Suppressor macrophage treated with lipopolysaccharide for 1 hour (primary cell): ENCODE measurements around the gene HLA-DRA.

Experiments used
- DNase-seq, 3 donors: peaks; one replicate each; pipeline ENCODE4 v3.0.0-alpha.2; 2020 to 2022

HLA-DRA gene

GRCh38 chr6:32439602-32440214 is at the start of gene HLA-DRA:
Gene HLA-DRA, plus strand, starts transcription at chr6:32439887. Its CDS starts 64 bp downstream, at chr6:32439951.
- peak; percentile 81 to 96 (median 95) for DNase-seq

GRCh38 chr6:32391505-32391904 is 48.2 kb upstream of the HLA-DRA start:
- DNase-seq: no peak

DNA sequence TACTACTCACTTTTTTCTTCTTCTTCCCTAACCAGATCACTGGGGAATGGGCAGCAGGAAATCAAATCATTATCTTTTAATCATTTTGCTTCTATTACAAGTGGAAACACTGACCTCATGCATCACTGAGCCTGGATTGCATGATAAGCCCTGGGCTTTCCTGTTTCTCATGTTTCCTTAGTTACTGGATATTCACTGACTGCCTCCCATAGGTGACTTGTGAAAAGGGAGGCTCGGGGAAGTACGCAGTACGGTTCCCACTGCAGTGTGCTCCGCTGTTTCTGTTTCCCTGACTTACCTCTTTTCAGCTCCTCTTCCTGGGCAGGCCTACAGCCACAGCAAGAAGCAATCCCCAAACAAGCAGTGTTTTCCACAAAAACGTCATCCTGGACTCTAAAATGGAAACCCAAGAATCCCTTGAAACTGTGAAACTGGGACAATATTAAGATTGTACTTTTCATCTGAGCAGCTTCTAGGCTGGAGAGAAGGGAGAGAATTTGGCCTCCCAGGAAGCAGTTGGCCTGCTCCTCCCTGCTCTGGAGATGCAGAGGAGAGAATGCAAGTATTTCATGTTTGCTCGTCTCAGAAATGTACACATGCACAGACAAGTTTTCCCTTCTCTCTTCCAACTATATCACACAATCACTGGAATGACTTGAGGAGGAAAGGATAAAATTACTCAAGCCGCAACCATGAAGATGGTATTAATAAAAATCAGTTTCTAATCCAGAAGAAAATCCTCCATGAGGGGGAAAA is 45.8 kb upstream of the HLA-DRA start:
- DNase-seq: peak; percentile 41 to 76 (median 59)

DNA sequence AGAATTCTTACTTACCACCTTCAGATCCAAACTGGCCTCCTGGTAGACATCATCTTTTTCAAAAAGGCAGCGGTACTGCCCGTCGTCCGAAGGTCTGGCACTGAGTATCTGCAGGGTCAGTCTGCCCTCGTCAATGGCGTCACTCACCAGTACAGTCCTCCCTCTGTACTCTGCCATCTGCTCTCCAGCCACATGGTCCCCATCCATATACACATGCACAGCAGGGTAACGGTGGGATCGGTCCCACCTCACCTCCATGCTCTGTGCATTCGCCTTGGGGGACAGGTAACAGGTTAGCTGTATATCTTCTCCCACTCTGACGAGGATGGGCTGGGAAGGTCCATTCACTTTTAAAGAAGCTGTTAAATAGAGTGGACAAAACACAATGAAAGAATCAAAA is 43.7 kb upstream of the HLA-DRA start:
- no peak for DNase-seq

DNA sequence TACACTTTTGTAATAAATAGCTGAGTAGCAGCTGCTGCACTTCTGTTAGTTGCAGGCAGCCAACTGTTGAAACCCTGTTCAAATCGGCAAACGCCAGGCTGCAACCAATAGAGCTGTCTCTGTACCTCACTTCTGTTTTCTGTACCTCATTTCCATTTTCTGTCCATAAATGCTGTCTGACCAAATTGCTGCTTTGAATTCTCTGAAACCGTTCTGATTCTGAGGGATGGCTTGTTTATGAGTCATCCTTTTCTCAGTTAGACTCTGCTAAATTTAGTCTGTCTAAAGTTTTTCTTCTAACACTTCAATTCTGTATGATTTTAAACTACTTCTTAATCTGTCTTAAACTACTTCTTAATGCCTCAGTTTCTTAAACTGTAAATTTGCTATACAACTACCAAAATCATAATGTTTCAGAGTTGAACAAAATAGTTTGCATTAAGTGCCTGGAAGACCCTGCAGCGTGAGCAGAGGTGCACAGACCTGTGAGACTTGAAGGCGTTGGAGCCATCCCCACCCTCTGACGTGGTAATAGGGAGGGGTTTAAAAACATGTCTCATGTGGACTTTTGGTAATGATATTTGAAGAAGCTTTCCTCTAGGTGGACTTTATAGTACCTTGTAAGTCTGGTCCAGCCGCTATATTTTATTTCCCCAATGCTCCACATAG is 42.3 kb upstream of the HLA-DRA start:
- DNase-seq: no peak

- DNase-seq: no peak
Measured at GRCh38 chr6:32401284-32401963, 38.3 kb upstream of the HLA-DRA start.

DNA sequence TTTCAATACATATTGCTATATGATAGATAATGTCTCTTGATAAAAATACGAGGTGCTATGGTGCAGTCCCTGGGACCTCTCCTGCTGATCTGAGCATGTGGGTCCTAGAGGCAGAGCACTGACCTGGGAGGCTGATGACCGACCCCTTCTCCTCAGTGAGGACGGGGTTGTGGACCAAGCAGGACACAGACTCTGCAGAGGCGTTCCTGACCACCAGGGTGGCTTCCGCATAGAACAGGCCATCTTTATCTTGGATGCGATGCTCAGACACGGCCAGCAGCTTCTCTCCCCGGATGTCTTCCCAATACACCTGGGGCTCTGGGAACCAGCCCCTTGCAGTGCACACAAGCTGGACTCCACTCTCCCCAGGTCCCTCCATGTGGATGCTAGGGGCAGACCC is 36.9 kb upstream of the HLA-DRA start:
- no peak for DNase-seq

DNA sequence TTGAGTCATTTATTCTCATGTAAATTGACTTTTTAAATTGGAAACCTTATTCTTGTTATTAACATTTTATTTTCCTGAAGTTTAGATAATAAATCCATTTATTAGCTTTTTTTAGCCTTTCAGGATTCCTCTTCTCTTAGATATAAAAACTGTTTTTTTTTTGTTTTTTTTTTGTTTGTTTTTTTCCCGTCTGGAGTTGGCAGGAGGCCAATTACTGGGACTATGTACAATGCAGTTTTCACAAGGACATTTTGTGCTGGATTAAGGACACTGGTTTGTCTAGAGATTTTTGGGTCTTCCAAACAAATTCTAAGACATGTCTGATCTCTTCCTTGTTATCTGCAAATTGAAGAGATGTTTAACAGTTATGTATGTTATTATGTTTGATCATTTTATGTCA is 34.0 kb upstream of the HLA-DRA start:
- no peak for DNase-seq

GRCh38 chr6:32406197-32406596 is 33.5 kb upstream of the HLA-DRA start:
- DNase-seq: no peak

GRCh38 chr6:32406857-32407256 is 32.8 kb upstream of the HLA-DRA start, which contains the start of gene BTNL2:
Gene BTNL2, minus strand, starts transcription at chr6:32407181. Its CDS starts 58 bp downstream, at chr6:32407123.
- DNase-seq: no peak

GRCh38 chr6:32410906-32411305 is 28.8 kb upstream of the HLA-DRA start:
- DNase-seq: no peak

GRCh38 chr6:32411566-32412327 is 27.9 kb upstream of the HLA-DRA start:
- no peak for DNase-seq

DNA sequence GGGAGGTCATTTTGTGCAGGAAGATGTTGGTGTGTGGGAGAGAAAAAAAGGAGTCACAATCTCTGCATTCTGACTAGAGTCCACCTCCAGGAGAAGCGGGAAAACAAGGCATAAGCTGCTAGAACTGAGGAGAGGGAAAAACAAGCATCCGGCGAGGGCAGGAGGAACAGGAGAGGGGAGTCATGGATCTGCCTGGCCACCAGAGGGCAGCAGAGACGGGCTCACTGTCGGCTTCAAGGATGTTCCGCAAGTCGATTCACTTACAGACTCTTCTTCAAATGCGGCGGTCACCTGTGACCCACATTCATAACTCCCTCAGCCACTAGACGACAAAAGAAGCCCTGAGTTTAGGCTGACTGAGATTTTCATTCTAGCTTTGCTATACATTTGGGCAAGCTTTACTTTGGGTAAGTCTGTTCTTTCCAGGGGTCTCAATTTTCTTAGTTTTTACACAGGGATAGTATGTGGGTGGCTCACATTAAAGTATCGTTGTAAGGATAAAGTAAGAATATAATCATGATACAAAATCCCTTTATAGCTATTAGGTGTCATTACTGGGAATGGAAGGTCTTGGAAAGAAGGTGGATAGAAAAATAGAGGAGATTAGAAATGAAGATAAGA is 26.1 kb upstream of the HLA-DRA start:
- peak; percentile 77 to 87 (median 81) for DNase-seq

GRCh38 chr6:32415521-32416019 is 24.1 kb upstream of the HLA-DRA start:
- peak; percentile 85 to 92 (median 87) for DNase-seq

GRCh38 chr6:32416036-32416435 is 23.7 kb upstream of the HLA-DRA start:
- no peak for DNase-seq

GRCh38 chr6:32424589-32425300 is 14.9 kb upstream of the HLA-DRA start:
- peak; percentile 39 to 71 (median 59) for DNase-seq

- DNase-seq: no peak
Measured at GRCh38 chr6:32426338-32426737, 13.3 kb upstream of the HLA-DRA start.

DNA sequence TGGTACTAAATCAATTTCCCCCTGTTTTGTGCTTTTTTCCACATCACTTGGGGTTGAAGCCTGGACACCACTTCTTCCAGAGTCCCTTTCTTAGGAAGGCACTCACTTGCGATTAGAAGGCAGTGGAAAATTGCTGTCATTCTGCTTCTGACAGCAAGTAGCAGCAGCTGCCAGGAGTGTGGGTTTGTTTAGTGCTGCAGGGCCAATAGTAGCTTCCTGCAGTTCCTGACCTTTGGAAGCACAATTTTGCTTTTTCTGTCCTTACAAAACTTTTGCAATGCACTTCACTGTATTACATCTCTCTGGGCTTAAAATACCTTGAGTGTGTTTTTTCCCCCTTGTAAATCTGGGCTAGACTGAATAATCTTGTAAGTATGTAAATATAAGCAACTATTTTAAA is 12.5 kb upstream of the HLA-DRA start:
- no peak for DNase-seq

DNA sequence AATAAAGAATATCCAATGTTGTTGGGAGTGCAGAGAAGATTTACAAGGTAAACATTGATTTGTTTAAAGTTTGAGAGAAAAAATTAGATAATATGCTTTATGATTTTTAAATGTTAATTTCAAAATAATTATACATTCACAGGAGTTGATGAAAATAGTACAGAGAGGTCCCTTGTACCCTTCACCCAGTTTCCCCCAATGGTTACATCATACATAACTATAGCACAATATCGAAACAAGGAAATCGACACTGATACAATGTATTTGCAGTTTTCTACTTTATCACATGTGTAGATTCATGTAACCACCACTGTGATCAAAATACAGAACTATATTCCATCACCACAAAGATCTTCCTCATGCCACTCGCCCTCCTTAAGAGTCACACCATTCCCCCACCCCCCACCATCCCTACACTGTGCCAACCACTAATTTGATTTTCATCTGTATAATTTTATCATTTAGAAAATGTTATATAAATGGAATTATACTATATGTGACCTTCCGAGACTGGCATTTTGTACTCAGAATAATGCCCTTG is 11.7 kb upstream of the HLA-DRA start:
- no peak for DNase-seq

GRCh38 chr6:32430179-32430578 is 9.5 kb upstream of the HLA-DRA start:
- DNase-seq: no peak

GRCh38 chr6:32431142-32431541 is 8.5 kb upstream of the HLA-DRA start:
- DNase-seq: no peak
